Liver (tissue), 9 donors: ENCODE measurements around the gene PLCB4. TPM values are rescaled to one million over a fixed set of nuclear protein-coding genes. Genes with fewer than 3 reads are reported as not detected.

Experiments
- DNase-seq: peaks from one replicate; pipeline ENCODE4 v3.0.0-alpha.2; 2017; ENCODE audit warnings: low spot score
- H3K27ac ChIP-seq, 2 donors: one replicate each; pipeline ENCODE4 v1.7.0; 2013; ENCODE audit warnings: inconsistent platforms in 2 of 2, low read length in 2 of 2, control low read depth in 1 of 2, low read depth in 1 of 2, mild to moderate bottlenecking in 1 of 2
- H3K27me3 ChIP-seq, 4 donors: one replicate each; pipeline versions ENCODE4 v1.6.1 to v1.7.0; 2013; ENCODE audit warnings: low read length in 3 of 4, inconsistent platforms in 1 of 4, mild to moderate bottlenecking in 1 of 4, moderate library complexity in 1 of 4; ENCODE audit not compliant: control insufficient read depth in 4 of 4, insufficient read depth in 4 of 4
- H3K36me3 ChIP-seq, 4 donors: one replicate each; pipeline versions ENCODE4 v1.6.1 to v1.7.0; 2013; ENCODE audit warnings: low read length in 3 of 4, mild to moderate bottlenecking in 3 of 4, low read depth in 1 of 4, moderate library complexity in 1 of 4; ENCODE audit not compliant: control insufficient read depth in 4 of 4, insufficient read depth in 3 of 4
- H3K4me1 ChIP-seq, 4 donors: one replicate each; pipeline versions ENCODE4 v1.6.1 to v1.7.0; 2013; ENCODE audit warnings: low read length in 3 of 4, mild to moderate bottlenecking in 3 of 4, moderate library complexity in 1 of 4; ENCODE audit not compliant: control insufficient read depth in 4 of 4, insufficient read depth in 4 of 4
- H3K4me3 ChIP-seq, 3 donors: one replicate each; pipeline versions ENCODE4 v1.6.1 to v1.7.0; 2013; ENCODE audit warnings: low read length in 3 of 3, control low read depth in 1 of 3, low read depth in 1 of 3, mild to moderate bottlenecking in 1 of 3
- H3K9ac ChIP-seq, 2 donors: one replicate each; pipeline ENCODE4 v1.7.0; 2013; ENCODE audit warnings: low read length in 2 of 2, mild to moderate bottlenecking in 2 of 2, moderate library complexity in 2 of 2, control low read depth in 1 of 2, low read depth in 1 of 2
- H3K9me3 ChIP-seq, 4 donors: one replicate each; pipeline versions ENCODE4 v1.6.1 to v1.7.0; 2013; ENCODE audit warnings: low read length in 3 of 4; ENCODE audit not compliant: control insufficient read depth in 4 of 4
- EGR1 ChIP-seq, 2 donors: IDR thresholded peaks; 2 replicates each; pipeline ENCODE4 v1.6.1; 2016 to 2018; ENCODE audit warnings: antibody characterized with exemption in 2 of 2, low read depth in 2 of 2
- HNF4G ChIP-seq: IDR thresholded peaks from 2 replicates; pipeline ENCODE4 v1.6.1; 2016; ENCODE audit warnings: antibody characterized with exemption
- NR2F2 ChIP-seq: IDR thresholded peaks from 2 replicates; pipeline ENCODE4 v1.6.1; 2016; ENCODE audit warnings: antibody characterized with exemption
- RXRA ChIP-seq, 2 donors: IDR thresholded peaks; 2 replicates each; pipeline ENCODE4 v1.6.1; 2017 to 2018; ENCODE audit warnings: antibody characterized with exemption in 2 of 2, mild to moderate bottlenecking in 1 of 2
- SP1 ChIP-seq: IDR thresholded peaks from 2 replicates; pipeline ENCODE4 v1.6.1; 2018; ENCODE audit warnings: antibody characterized with exemption, mild to moderate bottlenecking
- TAF1 ChIP-seq: conservative IDR thresholded peaks from 2 replicates; pipeline ENCODE4 v1.6.1; 2016; ENCODE audit warnings: antibody characterized with exemption, mild to moderate bottlenecking
- WGBS: extraction: QIAGEN DNeasy Blood & Tissue Kit; methylation state at CpG from one replicate; pipeline ENCODE4 v1.1.7; 2013; 5-methylcytosine and 5-hydroxymethylcytosine counted together
- polyA plus RNA-seq, 2 donors: library from polyadenylated mRNA; stranded (reverse) in 1 of 2; unstranded in 1 of 2; fragments of 200-250 nt in 1 of 2; fragments of >200 nt in 1 of 2; fragmentation: Nextera tagmentation in 1 of 2; extraction: Ambion mirVana in 1 of 2; gene quantifications; one replicate each; pipeline versions ENCODE4 v1.2.1 to v1.2.3, GENCODE V29; 2013 to 2015
- total RNA-seq, 2 donors: library from RNA; depleted of rRNA; stranded (reverse); fragments of >200 nt; gene quantifications; one replicate each; pipeline ENCODE4 v1.2.3, GENCODE V29; 2014
- TF ChIP-seq, protein P1 (sequence below): IDR thresholded peaks from 2 replicates; pipeline ENCODE4 v1.6.1; 2016; ENCODE audit warnings: antibody characterized with exemption
- TF ChIP-seq, protein P2 (sequence below): IDR thresholded peaks from 2 replicates; pipeline ENCODE4 v1.6.1; 2016; ENCODE audit warnings: antibody characterized with exemption
- TF ChIP-seq, protein P3 (sequence below): IDR thresholded peaks from 2 replicates; pipeline ENCODE4 v1.6.1; 2016; ENCODE audit warnings: antibody characterized with exemption, mild to moderate bottlenecking
- donor health status: healthy.
- donor health status: healthy.
- donor health status: healthy.
- donor health status: healthy.
- donor health status: healthy.

The PLCB4 gene
- total and polyA plus RNA-seq, 4 donors = 0.14 to 0.67 (median 0.30) TPM

DNA sequence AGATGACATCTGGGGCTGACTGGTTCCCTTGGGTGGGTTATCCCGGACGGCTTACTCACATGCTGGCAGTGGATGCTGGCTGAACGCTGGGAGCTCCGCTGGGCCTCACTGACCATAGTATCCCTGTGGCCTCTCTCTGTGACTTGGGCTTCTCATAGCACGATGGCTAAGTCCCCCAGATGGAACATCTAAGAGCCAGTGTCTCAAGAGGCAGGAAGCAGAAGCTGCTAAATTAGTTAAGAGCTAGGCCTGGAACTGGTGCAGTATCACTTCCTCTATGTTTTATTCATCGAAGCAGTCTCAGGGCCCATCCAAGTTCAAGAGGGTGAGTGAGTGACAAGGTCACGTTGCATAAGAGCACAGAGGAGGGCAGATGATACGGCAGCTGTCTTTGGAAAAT lies 329.0 kb downstream of the PLCB4 start:
- H3K4me3 ChIP-seq = no peak overlapping the region
- H3K4me1 ChIP-seq = no peaks in the 10 kb centered on the region
- DNase-seq = no peak
- H3K27ac ChIP-seq = no peak overlapping the region
- TF ChIP-seq EGR1 (IDR thresholded peaks at IDR 0.05; ENCODE audit: low read depth in 2 of 2) = no peak
- TF ChIP-seq, protein P1, sequence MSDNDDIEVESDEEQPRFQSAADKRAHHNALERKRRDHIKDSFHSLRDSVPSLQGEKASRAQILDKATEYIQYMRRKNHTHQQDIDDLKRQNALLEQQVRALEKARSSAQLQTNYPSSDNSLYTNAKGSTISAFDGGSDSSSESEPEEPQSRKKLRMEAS = no peak
- TF ChIP-seq, protein P2, sequence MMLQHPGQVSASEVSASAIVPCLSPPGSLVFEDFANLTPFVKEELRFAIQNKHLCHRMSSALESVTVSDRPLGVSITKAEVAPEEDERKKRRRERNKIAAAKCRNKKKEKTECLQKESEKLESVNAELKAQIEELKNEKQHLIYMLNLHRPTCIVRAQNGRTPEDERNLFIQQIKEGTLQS = no peak
- TF ChIP-seq NR2F2 = no peak
- H3K9ac ChIP-seq = no peak overlapping the region
- 77% methylated on average over 8 of the region's 8 CpGs for WGBS
- no peaks in the 10 kb centered on the region for H3K36me3 ChIP-seq
- H3K27me3 ChIP-seq = peaks cover 0 to 3% (median 1%) of the 10 kb centered on the region in 4 donors
- H3K9me3 ChIP-seq = no peaks in the 10 kb centered on the region

DNA sequence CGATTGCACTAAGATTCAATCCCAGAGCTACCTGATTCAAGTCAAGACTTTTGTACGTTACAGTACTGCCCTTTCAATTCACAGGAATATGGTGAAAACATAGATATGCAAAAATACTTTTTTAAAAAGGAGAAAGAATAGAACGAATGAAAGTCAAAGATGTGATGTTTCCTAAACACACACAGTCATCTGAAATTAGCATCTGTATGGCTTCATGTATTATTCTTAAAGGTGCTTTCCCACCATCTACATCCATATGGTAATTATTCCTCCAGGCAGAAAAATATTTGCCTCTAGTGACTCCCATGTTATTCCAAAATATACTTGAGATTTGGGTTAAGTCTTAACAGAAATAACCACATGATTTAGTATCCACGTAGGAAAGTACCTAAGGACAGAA lies 330.0 kb downstream of the PLCB4 start:
- no peak for DNase-seq
- Histone ChIP-seq H3K4me3 (no peak overlapping the region), H3K36me3 (no peaks in the 10 kb centered on the region), H3K27ac (no peak overlapping the region), H3K27me3 (peaks cover 0 to 3% (median 1%) of the 10 kb centered on the region in 4 donors), H3K4me1 (no peaks in the 10 kb centered on the region), H3K9ac (no peak overlapping the region), H3K9me3 (no peaks in the 10 kb centered on the region)
- TF ChIP-seq, protein P3, sequence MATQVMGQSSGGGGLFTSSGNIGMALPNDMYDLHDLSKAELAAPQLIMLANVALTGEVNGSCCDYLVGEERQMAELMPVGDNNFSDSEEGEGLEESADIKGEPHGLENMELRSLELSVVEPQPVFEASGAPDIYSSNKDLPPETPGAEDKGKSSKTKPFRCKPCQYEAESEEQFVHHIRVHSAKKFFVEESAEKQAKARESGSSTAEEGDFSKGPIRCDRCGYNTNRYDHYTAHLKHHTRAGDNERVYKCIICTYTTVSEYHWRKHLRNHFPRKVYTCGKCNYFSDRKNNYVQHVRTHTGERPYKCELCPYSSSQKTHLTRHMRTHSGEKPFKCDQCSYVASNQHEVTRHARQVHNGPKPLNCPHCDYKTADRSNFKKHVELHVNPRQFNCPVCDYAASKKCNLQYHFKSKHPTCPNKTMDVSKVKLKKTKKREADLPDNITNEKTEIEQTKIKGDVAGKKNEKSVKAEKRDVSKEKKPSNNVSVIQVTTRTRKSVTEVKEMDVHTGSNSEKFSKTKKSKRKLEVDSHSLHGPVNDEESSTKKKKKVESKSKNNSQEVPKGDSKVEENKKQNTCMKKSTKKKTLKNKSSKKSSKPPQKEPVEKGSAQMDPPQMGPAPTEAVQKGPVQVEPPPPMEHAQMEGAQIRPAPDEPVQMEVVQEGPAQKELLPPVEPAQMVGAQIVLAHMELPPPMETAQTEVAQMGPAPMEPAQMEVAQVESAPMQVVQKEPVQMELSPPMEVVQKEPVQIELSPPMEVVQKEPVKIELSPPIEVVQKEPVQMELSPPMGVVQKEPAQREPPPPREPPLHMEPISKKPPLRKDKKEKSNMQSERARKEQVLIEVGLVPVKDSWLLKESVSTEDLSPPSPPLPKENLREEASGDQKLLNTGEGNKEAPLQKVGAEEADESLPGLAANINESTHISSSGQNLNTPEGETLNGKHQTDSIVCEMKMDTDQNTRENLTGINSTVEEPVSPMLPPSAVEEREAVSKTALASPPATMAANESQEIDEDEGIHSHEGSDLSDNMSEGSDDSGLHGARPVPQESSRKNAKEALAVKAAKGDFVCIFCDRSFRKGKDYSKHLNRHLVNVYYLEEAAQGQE = no peak
- TF ChIP-seq TAF1 = no peak
- TF ChIP-seq RXRA (IDR thresholded peaks at IDR 0.05) = no peak
- 80% methylated on average over 4 of the region's 4 CpGs for WGBS

DNA sequence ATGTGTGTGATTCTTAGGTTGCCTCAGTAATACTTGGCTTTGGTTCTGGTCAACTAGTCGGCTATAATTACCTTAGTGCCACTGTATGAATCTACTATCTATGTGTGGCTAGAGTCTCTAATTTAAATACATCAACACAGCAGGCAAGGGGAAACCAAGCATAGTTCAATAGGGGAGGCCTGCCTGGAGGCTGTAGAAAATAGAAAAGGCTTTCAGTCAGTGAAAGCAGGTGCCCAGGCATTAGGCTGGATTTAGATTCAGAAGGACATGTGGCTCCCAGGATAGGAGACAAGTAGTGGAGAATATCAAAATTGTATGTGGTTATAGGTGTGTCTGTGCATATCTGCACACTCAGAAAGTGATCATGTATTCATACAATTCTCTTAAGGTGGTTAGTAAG lies 330.4 kb downstream of the PLCB4 start:
- Histone ChIP-seq H3K27me3 (peaks cover 0 to 3% (median 1%) of the 10 kb centered on the region in 4 donors), H3K4me1 (no peaks in the 10 kb centered on the region), H3K9ac (no peak overlapping the region), H3K27ac (no peak overlapping the region), H3K36me3 (no peaks in the 10 kb centered on the region), H3K4me3 (no peak overlapping the region), H3K9me3 (no peaks in the 10 kb centered on the region)
- WGBS = 75% methylated on average over 1 of the region's 1 CpG
- DNase-seq = no peak
- no peak for TF ChIP-seq HNF4G
- no peak for TF ChIP-seq SP1
